HEK293 (cell line): Measurements from ENCODE around the gene AMN.

ENCODE experiments used
- CTCF ChIP-seq: fragments of 450-650 bp; formaldehyde crosslinking; IDR thresholded peaks from 2 replicates; pipeline ENCODE4 v1.5.1; 2016; ENCODE audit warnings: missing biosample characterization, missing genetic modification characterization
- GFI1B ChIP-seq: fragments of 450-650 bp; formaldehyde crosslinking; IDR thresholded peaks from 2 replicates; pipeline ENCODE4 v1.5.1; 2016; ENCODE audit warnings: missing biosample characterization, missing genetic modification characterization
- HOXD13 ChIP-seq: sonication (generic); formaldehyde crosslinking; IDR thresholded peaks from 2 replicates; pipeline ENCODE4 v1.8.0; 2022; ENCODE audit warnings: missing genetic modification reagents, borderline replicate concordance
- PRDM10 ChIP-seq: fragments of 450-650 bp; formaldehyde crosslinking; IDR thresholded peaks from 2 replicates; pipeline ENCODE4 v1.5.1; 2016; ENCODE audit warnings: missing biosample characterization, missing genetic modification characterization
- ZNF114 ChIP-seq: fragments of 450-650 bp; formaldehyde crosslinking; IDR thresholded peaks from 2 replicates; pipeline ENCODE4 v1.5.0; 2017; ENCODE audit warnings: missing biosample characterization, missing genetic modification characterization
- ZNF175 ChIP-seq: fragments of 450-650 bp; formaldehyde crosslinking; IDR thresholded peaks from 2 replicates; pipeline ENCODE4 v1.5.1; 2016; ENCODE audit warnings: missing biosample characterization, missing genetic modification characterization
- ZNF248 ChIP-seq: fragments of 450-650 bp; formaldehyde crosslinking; IDR thresholded peaks from 2 replicates; pipeline ENCODE4 v1.5.1; 2017; ENCODE audit warnings: missing biosample characterization, missing genetic modification characterization
- ZNF274 ChIP-seq, 2 experiments: fragments of 200-500 bp in 1 of 2; fragments of 450-650 bp in 1 of 2; sonication (Bioruptor generic) in 1 of 2; formaldehyde crosslinking in 1 of 2; IDR thresholded peaks; 2 replicates each; pipeline versions ENCODE4 v1.5.1 to v1.6.1; 2014 to 2016; ENCODE audit warnings: borderline replicate concordance in 1 of 2, inconsistent platforms in 1 of 2, low read length in 1 of 2, missing biosample characterization in 1 of 2, missing genetic modification characterization in 1 of 2
- ZNF324 ChIP-seq: fragments of 450-650 bp; formaldehyde crosslinking; IDR thresholded peaks from 2 replicates; pipeline ENCODE4 v1.5.1; 2016; ENCODE audit warnings: missing biosample characterization, missing genetic modification characterization
- ZNF354C ChIP-seq: fragments of 450-650 bp; formaldehyde crosslinking; IDR thresholded peaks from 2 replicates; pipeline ENCODE4 v1.5.1; 2016; ENCODE audit warnings: missing biosample characterization, missing genetic modification characterization, low read depth, borderline replicate concordance
- ZNF660 ChIP-seq: fragments of 450-650 bp; IDR thresholded peaks from 2 replicates; pipeline ENCODE4 v1.5.1; 2018; ENCODE audit warnings: missing biosample characterization, mild to moderate bottlenecking, missing genetic modification characterization
- ZXDB ChIP-seq: fragments of 450-650 bp; formaldehyde crosslinking; IDR thresholded peaks from 2 replicates; pipeline ENCODE4 v1.5.1; 2016; ENCODE audit warnings: missing biosample characterization, missing genetic modification characterization

GRCh38 chr14:102943454-102943853 lies 21.0 kb downstream of the AMN start:
- TF ChIP-seq ZNF660 (tag by site-specific recombination) (no peak), ZNF324 (tag by site-specific recombination) (no peak), CTCF (tag by site-specific recombination) (no peak), GFI1B (tag by site-specific recombination) (no peak), ZXDB (tag by site-specific recombination) (no peak), ZNF274 (IDR thresholded peaks at IDR 0.05; ENCODE audit: low read length) (no peak), ZNF274 (tag by site-specific recombination; IDR thresholded peaks at IDR 0.05; ENCODE audit: borderline replicate concordance) (no peak), HOXD13 (CRISPR knock-in tag) (no peak), PRDM10 (tag by site-specific recombination) (no peak), ZNF175 (no peak), ZNF248 (tag by site-specific recombination) (no peak), ZNF114 (tag by site-specific recombination) (no peak), ZNF354C (no peak)
